Measurements from ENCODE around the gene PTPRZ1.

DNA sequence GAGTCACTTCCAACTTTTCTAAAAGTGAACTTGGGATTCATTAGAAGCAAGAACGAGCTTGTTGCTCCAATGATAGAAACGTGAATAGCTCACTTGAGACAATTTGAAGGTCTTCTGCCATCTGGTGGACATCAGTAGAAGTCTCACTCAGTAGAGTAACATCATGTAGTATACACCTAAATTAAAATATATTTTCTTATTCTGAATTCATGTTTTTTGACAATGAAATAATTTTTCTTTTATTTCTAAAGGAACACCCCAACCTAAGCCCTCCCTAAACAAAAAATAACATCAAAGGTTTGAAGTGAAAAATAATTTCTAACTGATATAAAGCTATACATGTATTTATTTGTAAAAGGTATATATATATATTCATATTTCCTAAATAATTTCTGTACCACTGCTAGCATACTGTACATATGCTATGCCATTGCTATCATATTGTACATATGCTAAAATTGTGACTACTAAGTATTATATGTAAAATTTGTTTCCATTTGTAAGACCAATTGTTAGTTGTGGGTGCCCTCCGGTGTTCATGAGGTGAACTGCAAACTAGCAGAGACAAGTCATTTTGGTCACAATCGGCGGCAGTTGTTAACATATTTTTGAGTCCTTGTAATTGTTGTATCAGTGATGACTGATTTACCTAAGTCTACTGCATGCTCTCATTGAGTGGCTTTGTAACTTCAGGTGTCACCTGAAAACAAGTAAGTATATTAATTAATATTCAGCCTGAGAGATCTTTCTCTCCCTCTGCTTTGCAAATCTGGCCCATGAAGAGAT is 121.9 kb downstream of the PTPRZ1 start:
- TF ChIP-seq, protein P1, sequence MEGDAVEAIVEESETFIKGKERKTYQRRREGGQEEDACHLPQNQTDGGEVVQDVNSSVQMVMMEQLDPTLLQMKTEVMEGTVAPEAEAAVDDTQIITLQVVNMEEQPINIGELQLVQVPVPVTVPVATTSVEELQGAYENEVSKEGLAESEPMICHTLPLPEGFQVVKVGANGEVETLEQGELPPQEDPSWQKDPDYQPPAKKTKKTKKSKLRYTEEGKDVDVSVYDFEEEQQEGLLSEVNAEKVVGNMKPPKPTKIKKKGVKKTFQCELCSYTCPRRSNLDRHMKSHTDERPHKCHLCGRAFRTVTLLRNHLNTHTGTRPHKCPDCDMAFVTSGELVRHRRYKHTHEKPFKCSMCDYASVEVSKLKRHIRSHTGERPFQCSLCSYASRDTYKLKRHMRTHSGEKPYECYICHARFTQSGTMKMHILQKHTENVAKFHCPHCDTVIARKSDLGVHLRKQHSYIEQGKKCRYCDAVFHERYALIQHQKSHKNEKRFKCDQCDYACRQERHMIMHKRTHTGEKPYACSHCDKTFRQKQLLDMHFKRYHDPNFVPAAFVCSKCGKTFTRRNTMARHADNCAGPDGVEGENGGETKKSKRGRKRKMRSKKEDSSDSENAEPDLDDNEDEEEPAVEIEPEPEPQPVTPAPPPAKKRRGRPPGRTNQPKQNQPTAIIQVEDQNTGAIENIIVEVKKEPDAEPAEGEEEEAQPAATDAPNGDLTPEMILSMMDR (IDR thresholded peaks at IDR 0.05; ENCODE audit: insufficient read depth, low read length, poor library complexity, severe bottlenecking), result peak; percentile 83
- no peak for TF ChIP-seq EZH2phosphoT487 (conservative IDR thresholded peaks at IDR 0.05; ENCODE audit: low read length)

All from SU-DHL-6 (cell line).